K562 (cell line): ENCODE data around the gene ZNF646. TPM values are rescaled to one million over a fixed set of nuclear protein-coding genes. Genes with fewer than 3 reads are reported as not detected.

ENCODE experiments used
- ADNP ChIP-seq: fragments of 200-800 bp; sonication (Bioruptor generic); IDR thresholded peaks from 2 replicates; pipeline ENCODE4 v1.6.1; 2016; ENCODE audit warnings: missing genetic modification characterization, missing compliant biosample characterization
- CREB5 ChIP-seq: fragments of 250-450 bp; sonication (Bioruptor Pico); IDR thresholded peaks from 2 replicates; pipeline ENCODE4 v1.5.0; 2020; ENCODE audit warnings: mild to moderate bottlenecking
- CTBP1 ChIP-seq: fragments of 450-650 bp; IDR thresholded peaks from 2 replicates; pipeline ENCODE4 v1.6.1; 2016; ENCODE audit warnings: borderline replicate concordance
- HNRNPK ChIP-seq: fragments of 200-400 bp; formaldehyde crosslinking; IDR thresholded peaks from one replicate; pipeline ENCODE4 v1.6.1; 2018; ENCODE audit warnings: mild to moderate bottlenecking, low read depth, low read length; ENCODE audit not compliant: poor library complexity, severe bottlenecking
- IRF2 ChIP-seq: sonication (generic); formaldehyde crosslinking; IDR thresholded peaks from 2 replicates; pipeline ENCODE4 v1.8.1; 2022; ENCODE audit warnings: mild to moderate bottlenecking, missing genetic modification reagents
- JUND ChIP-seq, 2 experiments: IDR thresholded peaks; 2 replicates in 1 of 2; 3 replicates in 1 of 2; pipeline ENCODE4 v1.6.1; 2011; ENCODE audit warnings: borderline replicate concordance in 2 of 2, low read depth in 2 of 2, low read length in 2 of 2, improper control_type of control experiment in 1 of 2, missing biosample characterization in 1 of 2, missing genetic modification characterization in 1 of 2, missing genetic modification reagents in 1 of 2
- MAFG ChIP-seq: fragments of 450-650 bp; conservative IDR thresholded peaks from 2 replicates; pipeline ENCODE4 v1.6.1; 2016; ENCODE audit warnings: missing genetic modification characterization, missing compliant biosample characterization
- MLLT1 ChIP-seq, 2 experiments: fragments of 450-650 bp; IDR thresholded peaks; 2 replicates each; pipeline ENCODE4 v1.6.1; 2016
- NR0B1 ChIP-seq: fragments of 450-650 bp; IDR thresholded peaks from one replicate; pipeline ENCODE4 v1.6.1; 2018; ENCODE audit warnings: mild to moderate bottlenecking, moderate library complexity; ENCODE audit not compliant: partially characterized antibody
- NRF1 ChIP-seq, 2 experiments: fragments of 450-650 bp; IDR thresholded peaks in 1 of 2; conservative IDR thresholded peaks in 1 of 2; 2 replicates each; pipeline ENCODE4 v1.6.1; 2014; ENCODE audit warnings: mild to moderate bottlenecking in 2 of 2
- POLR2A ChIP-seq: fragments of 450-650 bp; conservative IDR thresholded peaks from 2 replicates; pipeline ENCODE4 v1.6.1; 2016
- PRDM10 ChIP-seq: fragments of 450-650 bp; IDR thresholded peaks from 2 replicates; pipeline ENCODE4 v1.6.1; 2018; ENCODE audit not compliant: partially characterized antibody
- RBM17 ChIP-seq: fragments of 200-400 bp; formaldehyde crosslinking; IDR thresholded peaks from 2 replicates; pipeline ENCODE4 v1.6.1; 2017; ENCODE audit warnings: low read depth, mild to moderate bottlenecking, low read length, borderline replicate concordance
- SIRT6 ChIP-seq: IDR thresholded peaks from one replicate; pipeline ENCODE4 v1.6.1; 2012; ENCODE audit warnings: low read depth, mild to moderate bottlenecking, control low read depth, inconsistent platforms, low read length, moderate library complexity
- SIX5 ChIP-seq, 2 experiments: IDR thresholded peaks; 2 replicates each; pipeline ENCODE4 v1.6.1; 2011; ENCODE audit warnings: low read length in 2 of 2, borderline replicate concordance in 1 of 2, low read depth in 1 of 2, mild to moderate bottlenecking in 1 of 2, moderate library complexity in 1 of 2; ENCODE audit not compliant: insufficient read depth in 1 of 2
- ZBED1 ChIP-seq: IDR thresholded peaks from 2 replicates; pipeline ENCODE4 v1.6.1; 2014
- ZFP1 ChIP-seq: fragments of 450-650 bp; formaldehyde crosslinking; IDR thresholded peaks from 2 replicates; pipeline ENCODE4 v1.4.0; 2020; ENCODE audit warnings: mild to moderate bottlenecking, mixed read lengths
- ZNF282 ChIP-seq: sonication (generic); formaldehyde crosslinking; IDR thresholded peaks from 2 replicates; pipeline ENCODE4 v1.8.1; 2023; ENCODE audit warnings: missing genetic modification reagents
- ZNF324 ChIP-seq: fragments of 250-450 bp; sonication (Bioruptor Pico); IDR thresholded peaks from 2 replicates; pipeline ENCODE4 v1.4.0; 2020; ENCODE audit warnings: mild to moderate bottlenecking
- ZNF79 ChIP-seq: fragments of 250-450 bp; sonication (Bioruptor Pico); IDR thresholded peaks from 2 replicates; pipeline ENCODE4 v1.4.0; 2020; ENCODE audit warnings: low read depth, mild to moderate bottlenecking, moderate library complexity
- polyA plus RNA-seq, 8 experiments: library from polyadenylated mRNA; depleted of rRNA in 4 of 8; stranded (reverse) in 5 of 8; unstranded in 3 of 8; fragments of >200 nt; fragmentation: Nextera tagmentation in 2 of 8; fragmentation: Illumina TruSeq in 1 of 8; extraction: Ambion mirVana in 2 of 8; extraction: Trizol in 1 of 8; gene quantifications; 2 replicates each; pipeline versions ENCODE4 v1.2.1 to v1.2.3, GENCODE V29; 2011 to 2014; ENCODE audit warnings: inconsistent platforms in 1 of 8, missing spikeins in 1 of 8
- total RNA-seq, 7 experiments: library from RNA; depleted of rRNA in 6 of 7; stranded (reverse); fragments of >200 nt in 6 of 7; fragmentation: Illumina TruSeq in 2 of 7; extraction: Trizol in 2 of 7; gene quantifications; 2 replicates each; pipeline versions ENCODE4 v1.2.1 to v1.2.3, GENCODE V29; 2011 to 2021; ENCODE audit warnings: low replicate concordance in 1 of 7

Gene ZNF646
- total and polyA plus RNA-seq, 9 of the 15 experiments (the other 6 are each of a cell fraction or from before 2014, with no cell fraction given): 0.08 to 20.6 (median 8.0) TPM

GRCh38 chr16:31073142-31073969 is 866 bp upstream of the ZNF646 start (continued):
- TF ChIP-seq ZNF79 (no peak), ZFP1 (CRISPR knock-in tag) (no peak), MAFG (tag) (no peak), ADNP (tag) (no peak), JUND (IDR thresholded peaks at IDR 0.05; ENCODE audit: borderline replicate concordance, low read depth, low read length) (peak; percentile 38; the same call in 1 of the 2 replicates), JUND (tag; IDR thresholded peaks at IDR 0.05; ENCODE audit: borderline replicate concordance, low read depth, low read length) (no peak), NRF1 (conservative IDR thresholded peaks at IDR 0.05 in 1 of 2, IDR thresholded peaks at IDR 0.05 in 1 of 2) (no peak; a peak in 2 of 4 replicates), SIX5 (IDR thresholded peaks at IDR 0.05; ENCODE audit: borderline replicate concordance in 1 of 2, insufficient read depth in 1 of 2, low read depth in 1 of 2, low read length in 2 of 2) (no peak), MLLT1 (IDR thresholded peaks at IDR 0.05) (peak in 1 of 2 experiments; percentile 94; a peak in 2 of 4 replicates), IRF2 (CRISPR knock-in tag) (no peak), CREB5 (CRISPR knock-in tag) (no peak), ZNF282 (CRISPR knock-in tag) (0 out of 2 replicates have a peak, but pooled peaks have one; percentile 52), ZBED1 (no peak), POLR2A (peak; percentile 14), PRDM10 (no peak), HNRNPK (no peak), SIRT6 (no peak), CTBP1 (peak; percentile 80), RBM17 (no peak), NR0B1 (no peak), ZNF324 (no peak)
